ENCODE results near the gene FAM8A1. TPM values are rescaled to one million over a fixed set of nuclear protein-coding genes. Genes with fewer than 3 reads are reported as not detected.
A peak's percentile ranks its signal among the peaks of the same experiment; 100 is the strongest.

FAM8A1 gene
- total RNA-seq (2014; rRNA removed; shearing (Covaris generic)) (6.5 and 7.1 TPM in 2 replicates), total RNA-seq (2022) (11.8 and 12.4 TPM in 2 replicates), Bru-seq, nascent RNA (percentile 71 among the genes with signal in this experiment), BruChase-seq, experiment 1, labeled RNA remaining after a 6-hour chase (percentile 54 among the genes with signal in this experiment), BruChase-seq, experiment 2, labeled RNA remaining after a 2-hour chase (percentile 93 among the genes with signal in this experiment)
- long read RNA-seq, full-length matches to known transcripts: 27 of 32 reads
- long read RNA-seq, partial matches to known transcripts: 0 of 32 reads
- long read RNA-seq, other reads (novel, unspliced or antisense): 5 of 32 reads

GRCh38 chr6:17599877-17600526 is at the start of gene FAM8A1:
Gene FAM8A1 (plus strand): TSS chr6:17600302. CDS start chr6:17600410, 108 bp downstream.
- peak within 1 kb of the TSS; percentile 81 for H3K4me3 ChIP-seq (ENCODE audit: low read depth, low read length, poor library complexity, severe bottlenecking)
- peaks cover 20% of the 10 kb centered on the region; the same call in 1 of the 2 replicates for H3K79me2 ChIP-seq (ENCODE audit: insufficient read depth, low read depth, low read length)
- no peaks in the 10 kb centered on the region for H3K9me3 ChIP-seq (ENCODE audit: low read length)
- ChIA-PET CTCF (ENCODE audit: unreplicated experiment) (interaction anchor here (0.5 to 0.6 kb wide), 4 partner anchors 20 to 1088 kb away, joined by 3 to 5 read pairs (median 4); no protein-coding TSS in a partner anchor), POLR2A (interaction anchor here (0.7 to 4.0 kb wide), 9 partner anchors 9 to 501 kb away, joined by 3 to 28 read pairs (median 6); partner anchors contain the start of gene NUP153)
- H3K4me1 ChIP-seq (ENCODE audit: insufficient read depth, low read length, poor library complexity, severe bottlenecking): peaks cover 24% of the 10 kb centered on the region
- TF ChIP-seq EZH2phosphoT487 (IDR thresholded peaks at IDR 0.05; ENCODE audit: borderline replicate concordance, low read depth, low read length) (no peak), CTCF (conservative IDR thresholded peaks at IDR 0.05; ENCODE audit: low read length) (0 out of 2 replicates have a peak, but pooled peaks have one; percentile 34)
- intact Hi-C loops (cut with micrococcal nuclease; ENCODE audit: unreplicated experiment): loop anchor here (1.0 to 2.0 kb wide), 2 partner anchors 106 to 555 kb away; partner anchors contain the start of genes KDM1B, NUP153 and TPMT
- H3K36me3 ChIP-seq (ENCODE audit: insufficient read depth, low read length): peaks cover 17% of the 10 kb centered on the region
- H2AFZ ChIP-seq (ENCODE audit: low read length): peak within 1 kb of the TSS; percentile 89
- peak within 1 kb of the TSS; percentile 100 for H3K4me2 ChIP-seq (ENCODE audit: low read length)
- no peaks in the 10 kb centered on the region; the same call in 1 of the 2 replicates for H4K20me1 ChIP-seq (ENCODE audit: insufficient read depth, low read length)
- BruUV-seq (replicated peaks): no TSS peak
- H3K9me2 ChIP-seq (ENCODE audit: insufficient read depth, low read length): no peaks in the 10 kb centered on the region
- peak; percentile 95 for DNase-seq (ENCODE audit: low spot score)
- peak within 1 kb of the TSS; percentile 65 for H3K27ac ChIP-seq (ENCODE audit: low read depth, low read length, poor library complexity, severe bottlenecking)

GRCh38 chr6:17551383-17551958 is 48.6 kb upstream of the FAM8A1 start:
- H3K4me2 ChIP-seq (ENCODE audit: low read length): no peak overlapping the region
- no peaks in the 10 kb centered on the region for H3K9me2 ChIP-seq (ENCODE audit: insufficient read depth, low read length)
- H3K79me2 ChIP-seq (ENCODE audit: insufficient read depth, low read depth, low read length): no peaks in the 10 kb centered on the region
- CTCF ChIA-PET (ENCODE audit: unreplicated experiment): no interaction called here
- no peak for TF ChIP-seq EZH2phosphoT487 (IDR thresholded peaks at IDR 0.05; ENCODE audit: borderline replicate concordance, low read depth, low read length)
- TF ChIP-seq CTCF (conservative IDR thresholded peaks at IDR 0.05; ENCODE audit: low read length): no peak
- intact Hi-C loops (cut with micrococcal nuclease; ENCODE audit: unreplicated experiment): no loop called here
- H3K27ac ChIP-seq (ENCODE audit: low read depth, low read length, poor library complexity, severe bottlenecking): no peak overlapping the region
- no peaks in the 10 kb centered on the region for H4K20me1 ChIP-seq (ENCODE audit: insufficient read depth, low read length)
- no peak overlapping the region for H2AFZ ChIP-seq (ENCODE audit: low read length)
- H3K36me3 ChIP-seq (ENCODE audit: insufficient read depth, low read length): no peaks in the 10 kb centered on the region
- DNase-seq (ENCODE audit: low spot score): no peak
- H3K9me3 ChIP-seq (ENCODE audit: low read length): no peaks in the 10 kb centered on the region
- no TSS peak for BruUV-seq (replicated peaks)
- no peaks in the 10 kb centered on the region for H3K4me1 ChIP-seq (ENCODE audit: insufficient read depth, low read length, poor library complexity, severe bottlenecking)
- H3K4me3 ChIP-seq (ENCODE audit: low read depth, low read length, poor library complexity, severe bottlenecking): no peak overlapping the region
- POLR2A ChIA-PET: no interaction called here

Measured in OCI-LY7 (cell line).